Sciatic nerve (tissue), 2 donors: Measurements from ENCODE around the gene TMEM107. TPM values are rescaled to one million over a fixed set of nuclear protein-coding genes. Genes with fewer than 3 reads are reported as not detected.
A peak's percentile ranks its signal among the peaks of the same experiment; 100 is the strongest.

Experiments
- ATAC-seq: fragments of 200-7000 bp; cut with Tn5 transposase; one replicate; pipeline ENCODE4 v1.9.1; 2020; ENCODE audit warnings: mild to moderate bottlenecking, moderate library complexity
- DNase-seq: peaks from one replicate; pipeline ENCODE4 v3.0.0-alpha.2; 2020; ENCODE audit warnings: low spot score
- intact Hi-C: fragments of 100-400 bp; cut with DNase I; formaldehyde crosslinking; loops from one replicate; pipeline ENCODE4 v1.14.2; 2022
- total RNA-seq: library from RNA; stranded (reverse); fragmentation: NEBNext Ultra II Directional; extraction: Animal tissue kit (Norgen Biotek cat#: 25700); gene quantifications from one replicate; pipeline ENCODE4 v1.2.1, GENCODE V29; 2021
- donor health status: DM: no; HTN: no; CAD: no.
- donor health status: DM: no; HTN: no; CAD: no.

TMEM107 gene
- total RNA-seq, 1 donor from 2014 or later, result 23.0 TPM

DNA sequence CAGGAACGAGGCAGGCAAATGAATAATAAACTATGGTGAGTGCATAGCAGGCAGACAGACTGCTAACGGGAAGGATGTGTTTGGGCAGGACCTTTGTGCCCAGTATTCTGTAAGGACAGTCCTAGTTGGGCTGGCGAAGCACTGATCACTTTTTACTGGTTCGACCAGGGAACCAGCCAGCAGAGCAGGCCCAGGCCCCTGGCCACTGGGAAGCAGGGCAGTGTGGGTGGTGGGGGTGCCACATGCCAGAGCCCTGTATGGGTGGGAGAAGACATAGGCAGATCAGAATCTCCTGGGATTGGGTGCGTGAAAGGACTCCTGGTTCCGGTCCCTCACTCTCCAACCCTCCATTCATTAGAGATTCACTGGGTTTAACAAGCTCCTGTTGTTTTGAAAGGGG is 9.4 kb downstream of the TMEM107 start:
- intact Hi-C loops, result no loop called here
- no peak for DNase-seq
- no peak for ATAC-seq

DNA sequence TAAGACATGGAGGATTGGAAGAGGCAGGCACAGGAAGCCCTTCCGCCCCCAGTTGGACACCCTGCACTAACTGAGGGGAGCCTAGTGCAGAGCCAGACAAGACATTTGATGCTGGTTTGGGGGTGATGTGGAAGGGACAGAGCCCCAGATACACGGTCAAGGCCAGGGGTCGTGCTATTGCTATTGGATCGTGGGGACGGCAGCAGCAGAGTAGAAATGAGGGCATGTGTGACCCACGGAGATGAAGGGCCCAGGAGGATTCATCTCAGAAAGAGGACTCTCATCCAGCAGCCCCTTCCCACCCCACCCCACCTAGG is 11.4 kb downstream of the TMEM107 start:
- no peak for DNase-seq
- intact Hi-C loops, result no loop called here
- ATAC-seq, result no peak

DNA sequence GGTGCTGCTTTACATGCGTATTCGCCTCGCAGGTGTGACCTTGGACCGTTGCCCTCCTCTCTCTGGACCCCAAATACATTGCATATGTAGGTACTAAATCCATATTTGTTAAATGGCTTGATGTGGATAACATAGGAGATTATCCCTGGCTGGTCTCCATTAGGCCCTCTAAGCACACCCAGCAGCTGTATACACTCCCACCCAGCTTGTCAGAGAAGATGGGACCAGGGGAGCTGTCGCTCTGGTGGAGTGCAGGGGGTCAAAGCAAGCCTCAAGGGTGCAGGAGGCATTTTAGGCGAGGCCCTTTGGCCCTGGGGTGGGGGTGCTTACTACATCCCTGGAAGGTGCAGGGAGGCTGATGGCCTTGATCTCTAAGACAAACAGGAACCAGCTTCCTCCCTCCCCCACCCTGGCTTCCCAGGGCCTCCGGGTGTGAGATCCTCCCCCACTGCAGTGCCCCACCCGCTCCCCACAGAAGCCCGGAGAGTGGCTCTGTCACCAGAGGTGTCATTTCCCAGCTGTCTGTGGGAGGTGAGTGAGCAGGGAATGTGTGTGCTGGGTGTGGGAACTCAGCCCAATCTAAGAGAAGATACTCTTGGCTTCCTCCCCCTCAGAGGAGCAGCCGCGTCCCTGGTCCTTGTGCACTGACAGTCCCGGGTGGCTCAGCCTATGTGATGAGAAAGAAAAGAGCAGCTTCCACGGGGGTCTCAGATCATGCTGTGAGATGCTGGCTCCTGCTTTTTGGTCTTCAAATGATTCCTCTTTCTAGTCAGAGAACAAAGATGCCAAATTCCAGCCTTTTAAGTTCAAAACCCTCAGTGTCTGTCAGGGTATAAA is 12.0 kb downstream of the TMEM107 start:
- peak; percentile 66 for ATAC-seq
- intact Hi-C loops, result no loop called here
- peak; percentile 85 for DNase-seq

DNA sequence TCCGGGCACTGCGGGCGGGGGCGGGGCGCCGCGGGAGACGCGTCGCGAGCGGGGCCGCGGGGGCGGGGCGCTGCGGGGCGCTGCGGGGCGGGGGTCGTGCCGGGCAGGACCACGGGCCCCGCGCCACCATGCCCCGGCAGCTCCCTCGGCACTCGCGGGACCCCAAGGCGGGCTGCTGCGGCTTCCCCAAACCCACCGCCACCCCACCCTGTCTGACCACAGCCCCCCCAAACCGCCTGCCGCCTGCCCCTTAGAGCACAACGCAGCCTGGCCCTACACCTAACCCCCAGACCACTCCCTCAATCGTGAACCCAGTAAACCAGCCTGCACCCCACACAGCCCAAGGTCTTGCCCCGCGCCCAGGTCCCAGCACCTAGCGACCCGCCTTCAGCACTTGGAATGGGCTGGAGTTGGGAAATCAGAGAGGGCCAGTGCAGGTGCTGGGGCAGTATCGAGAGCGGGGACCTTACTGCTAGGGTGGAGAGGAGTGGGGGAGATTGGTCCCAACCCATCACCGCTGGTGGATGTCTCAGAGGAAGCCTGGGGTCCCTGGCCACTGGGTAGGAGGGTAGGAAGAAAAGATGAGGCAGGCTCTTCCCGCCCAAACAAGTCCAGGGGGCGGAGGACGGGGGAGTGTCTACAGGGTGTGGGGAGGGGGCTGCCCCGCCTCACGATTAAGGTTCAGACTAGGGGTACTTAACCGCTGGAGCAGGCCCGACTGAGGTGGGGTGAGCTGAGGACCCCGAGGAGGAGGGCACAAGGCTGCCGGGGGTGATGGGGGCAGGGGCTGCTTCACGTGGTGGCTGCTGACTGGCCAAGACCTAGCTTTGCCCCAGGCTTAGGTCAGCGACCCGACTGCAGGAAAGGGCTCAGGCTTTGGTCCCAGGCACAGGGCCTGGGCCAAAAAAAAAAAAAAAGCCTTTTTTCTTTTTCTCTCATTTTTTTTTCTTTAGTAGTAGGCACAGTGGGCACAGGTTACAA is 12.9 kb downstream of the TMEM107 start:
- ATAC-seq, result peak; percentile 22
- no peak for DNase-seq
- intact Hi-C loops, result no loop called here

DNA sequence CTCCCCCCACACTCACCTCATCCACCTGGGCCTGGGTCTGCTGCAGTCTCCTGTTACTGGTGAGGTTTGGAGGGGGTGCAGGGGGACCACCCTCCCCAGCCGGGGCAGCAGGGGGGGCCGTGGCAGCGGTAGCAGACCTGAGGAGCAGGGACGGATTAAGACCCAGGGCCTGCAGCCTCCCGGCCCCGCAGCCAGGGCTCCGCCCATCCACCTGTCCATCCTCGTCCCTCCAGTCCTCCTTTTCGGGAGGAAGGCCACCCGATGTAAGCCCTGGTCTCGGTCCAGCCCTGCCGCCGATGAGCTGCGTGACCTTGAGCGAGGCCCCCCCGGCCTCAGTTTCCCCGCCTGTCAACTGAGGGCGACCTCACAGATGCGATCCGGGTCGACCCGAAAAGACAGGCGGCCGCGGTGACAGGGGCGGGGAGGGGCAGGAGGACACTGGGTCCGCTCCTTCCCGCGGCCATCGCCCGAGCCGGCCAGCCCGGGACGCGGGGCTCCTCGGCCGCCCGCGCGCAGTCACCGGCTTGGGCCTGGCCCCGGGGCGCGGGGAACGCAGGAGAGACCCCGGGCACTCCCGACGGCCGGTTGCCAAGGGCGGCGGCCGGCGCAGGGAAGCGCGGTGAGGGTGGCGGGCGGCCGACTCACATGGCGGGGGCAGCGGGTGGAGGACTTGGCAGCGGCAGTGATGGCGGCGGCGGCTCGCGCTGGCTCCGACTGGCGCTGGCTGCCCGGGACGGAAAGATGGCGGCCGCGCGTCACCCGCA is 13.8 kb downstream of the TMEM107 start, which contains the start of gene VAMP2:
Gene VAMP2, minus strand, starts transcription at position 716 of the 764 bp plus-strand sequence. Its CDS starts 69 bp downstream, at position 647.
- intact Hi-C loops, result no loop called here
- DNase-seq (peak; percentile 92), ATAC-seq (peak; percentile 60)

DNA sequence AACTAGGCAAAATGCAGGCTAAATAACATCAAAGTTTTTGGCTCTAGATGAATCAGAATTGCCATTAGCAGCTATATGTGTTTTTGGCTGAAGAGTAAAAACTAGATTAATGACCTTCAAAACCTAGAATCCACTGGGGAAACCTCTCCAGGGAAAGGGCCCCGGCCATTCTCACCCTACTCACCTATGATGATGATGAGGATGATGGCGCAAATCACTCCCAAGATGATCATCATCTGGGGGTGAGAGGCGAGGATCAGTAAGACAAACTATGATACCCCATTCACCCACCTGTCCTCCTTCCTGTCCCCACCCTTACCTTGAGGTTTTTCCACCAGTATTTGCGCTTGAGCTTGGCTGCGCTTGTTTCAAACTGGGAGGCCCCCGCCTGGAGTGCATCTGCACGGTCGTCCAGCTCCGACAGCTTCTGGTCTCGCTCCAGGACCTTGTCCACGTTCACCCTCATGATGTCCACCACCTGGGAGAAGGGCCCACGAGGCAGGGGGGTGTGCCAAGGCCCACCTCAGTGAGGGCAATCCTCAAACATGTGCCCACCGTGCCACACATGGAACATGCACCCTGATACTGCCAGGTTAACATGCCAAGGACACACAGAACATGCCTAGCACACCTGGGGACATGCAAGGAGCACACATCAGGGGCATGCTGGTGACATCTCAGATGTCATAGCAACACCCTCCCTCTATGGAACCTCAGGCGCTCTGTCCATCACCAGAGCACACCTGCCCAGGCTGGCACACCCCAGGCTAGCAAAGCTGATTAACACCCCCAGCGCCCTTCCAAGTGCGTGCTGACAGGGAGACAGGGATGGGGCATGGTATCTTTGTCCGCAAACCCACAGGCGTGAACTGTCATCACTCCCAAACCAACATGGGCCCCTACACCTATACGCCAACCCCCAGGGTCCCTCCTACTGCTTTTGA is 14.6 kb downstream of the TMEM107 start:
- intact Hi-C loops, result no loop called here
- no peak for ATAC-seq
- DNase-seq, result no peak

DNA sequence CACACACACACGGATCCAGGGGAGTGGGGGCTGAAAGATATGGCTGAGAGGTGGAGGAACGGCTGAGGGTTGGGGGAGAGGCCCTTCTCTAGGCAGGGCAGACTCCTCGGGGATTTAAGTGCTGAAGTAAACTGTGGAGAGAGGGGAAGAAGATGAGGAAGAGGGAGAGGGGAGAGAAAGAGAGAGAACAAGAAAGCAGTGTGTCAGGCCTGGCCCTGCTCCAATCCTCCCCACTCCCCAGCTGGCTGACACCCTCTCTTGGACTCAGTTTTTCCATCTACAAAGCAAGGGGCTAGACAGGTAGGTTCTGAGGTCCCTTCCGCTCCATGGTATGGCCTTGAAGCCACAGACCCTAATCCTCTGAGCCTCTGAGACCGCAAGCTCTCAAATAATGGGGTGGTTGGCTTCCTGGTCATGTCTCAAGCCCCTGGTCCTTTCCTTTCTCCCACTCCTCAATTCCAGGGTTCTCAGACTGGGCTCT is 15.4 kb downstream of the TMEM107 start:
- intact Hi-C loops, result no loop called here
- ATAC-seq (no peak), DNase-seq (no peak)

DNA sequence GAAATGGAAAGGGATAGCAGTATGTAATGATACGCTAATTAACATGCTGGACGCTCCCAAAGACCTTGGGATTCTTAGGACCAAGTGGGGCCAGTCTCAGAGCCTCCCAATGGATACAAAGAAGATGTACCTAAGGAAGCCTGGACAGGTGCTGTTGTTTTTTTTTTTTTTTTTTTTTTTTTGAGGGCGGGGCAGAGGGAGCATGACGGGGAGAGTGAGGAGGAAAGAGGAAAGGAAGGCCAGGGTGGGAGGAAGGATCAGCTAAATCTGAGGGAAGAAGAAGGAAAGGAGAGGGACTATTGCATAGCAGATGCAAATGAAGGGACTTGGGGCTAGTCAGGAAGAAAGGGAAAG is 16.0 kb downstream of the TMEM107 start:
- ATAC-seq (no peak), DNase-seq (no peak)
- intact Hi-C loops, result no loop called here

DNA sequence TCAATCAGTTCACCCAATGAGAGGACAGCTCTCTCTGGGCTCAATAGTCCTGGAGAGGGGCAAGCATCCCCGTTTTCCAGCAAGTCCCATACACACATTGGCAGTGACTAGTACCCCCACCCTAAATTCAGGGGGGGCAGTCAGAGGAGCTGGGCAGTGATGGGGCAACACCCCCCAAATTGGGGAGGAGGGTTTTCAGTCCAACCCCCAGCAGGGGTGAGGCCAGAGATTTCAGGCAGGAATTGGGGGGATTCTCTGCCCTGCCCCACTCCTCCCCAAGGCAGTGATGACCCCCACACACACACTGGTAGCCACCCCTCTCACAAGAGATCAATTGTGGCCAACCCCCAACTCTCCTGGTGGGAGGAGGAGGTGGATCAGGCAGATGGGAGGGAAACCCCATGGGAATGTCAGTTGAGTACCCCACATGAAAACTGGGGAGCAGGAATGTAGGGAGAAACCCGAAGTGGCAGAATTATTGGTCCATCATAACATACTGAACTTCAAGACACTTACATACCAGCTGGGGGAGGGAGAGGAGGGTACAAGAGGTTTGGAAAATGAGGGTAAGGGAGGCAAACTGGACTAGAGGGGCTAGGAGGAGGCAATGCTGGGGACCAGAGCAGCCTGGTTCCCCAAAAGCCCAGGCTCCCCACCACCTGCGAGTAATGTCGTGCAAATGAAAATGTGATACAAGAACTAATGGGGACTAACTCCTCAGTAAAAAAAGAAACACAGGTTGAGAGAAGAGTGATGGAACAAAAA is 16.5 kb downstream of the TMEM107 start:
- DNase-seq, result no peak
- intact Hi-C loops, result no loop called here
- no peak for ATAC-seq

DNA sequence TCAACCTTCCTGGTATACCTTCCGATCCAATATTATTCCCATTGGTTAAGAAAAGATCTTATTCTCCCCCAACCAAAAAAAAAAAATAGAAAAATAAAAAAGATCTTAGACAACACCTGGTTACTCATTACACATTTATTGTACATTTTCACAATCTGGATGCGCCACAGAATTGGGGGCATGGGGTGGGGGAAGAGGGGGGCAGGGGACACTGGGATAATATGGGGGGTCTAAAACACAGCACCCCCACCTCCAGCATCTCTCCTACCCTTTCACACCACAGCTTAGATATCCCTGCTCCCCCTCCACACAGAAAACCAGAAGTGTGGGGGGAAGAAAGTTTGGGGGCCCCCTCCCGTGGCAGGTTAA is 17.2 kb downstream of the TMEM107 start:
- DNase-seq, result no peak
- intact Hi-C loops, result no loop called here
- ATAC-seq, result no peak

DNA sequence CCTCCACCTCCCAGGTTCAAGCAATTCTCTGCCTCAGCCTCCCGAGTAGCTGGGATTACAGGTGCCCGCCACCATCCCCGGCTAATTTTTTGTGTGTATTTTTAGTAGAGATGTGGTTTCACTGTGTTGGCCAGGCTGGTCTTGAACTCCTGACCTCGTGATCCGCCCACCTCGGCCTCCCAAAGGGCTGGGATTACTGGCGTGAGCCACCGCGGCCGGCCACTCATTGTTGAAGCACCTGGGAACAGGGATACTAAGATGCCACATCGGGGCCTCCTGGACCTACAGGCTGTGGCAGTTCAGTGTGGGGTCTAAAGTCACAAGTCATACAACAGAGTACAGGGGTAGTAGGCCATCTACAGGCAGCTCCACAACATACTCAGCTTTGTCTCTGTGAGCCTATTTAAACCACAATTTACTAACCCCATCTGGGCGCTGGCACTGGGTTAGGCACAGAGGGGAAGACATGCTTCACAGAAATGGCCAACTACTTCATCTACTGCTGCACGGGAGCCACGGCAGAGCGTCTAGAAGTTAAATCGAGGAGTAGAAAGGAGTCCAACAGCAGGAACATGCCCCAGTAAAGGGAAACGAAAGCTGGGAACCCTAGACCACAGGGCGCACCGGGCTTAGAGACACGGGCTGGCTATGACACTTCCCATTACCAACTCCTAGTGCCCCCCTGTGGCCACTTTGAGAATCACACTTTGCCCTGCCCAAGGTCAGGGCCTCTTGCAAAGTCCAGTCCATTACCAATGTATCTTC is 17.7 kb downstream of the TMEM107 start:
- DNase-seq (peak; percentile 96), ATAC-seq (no peak)
- intact Hi-C loops, result no loop called here

DNA sequence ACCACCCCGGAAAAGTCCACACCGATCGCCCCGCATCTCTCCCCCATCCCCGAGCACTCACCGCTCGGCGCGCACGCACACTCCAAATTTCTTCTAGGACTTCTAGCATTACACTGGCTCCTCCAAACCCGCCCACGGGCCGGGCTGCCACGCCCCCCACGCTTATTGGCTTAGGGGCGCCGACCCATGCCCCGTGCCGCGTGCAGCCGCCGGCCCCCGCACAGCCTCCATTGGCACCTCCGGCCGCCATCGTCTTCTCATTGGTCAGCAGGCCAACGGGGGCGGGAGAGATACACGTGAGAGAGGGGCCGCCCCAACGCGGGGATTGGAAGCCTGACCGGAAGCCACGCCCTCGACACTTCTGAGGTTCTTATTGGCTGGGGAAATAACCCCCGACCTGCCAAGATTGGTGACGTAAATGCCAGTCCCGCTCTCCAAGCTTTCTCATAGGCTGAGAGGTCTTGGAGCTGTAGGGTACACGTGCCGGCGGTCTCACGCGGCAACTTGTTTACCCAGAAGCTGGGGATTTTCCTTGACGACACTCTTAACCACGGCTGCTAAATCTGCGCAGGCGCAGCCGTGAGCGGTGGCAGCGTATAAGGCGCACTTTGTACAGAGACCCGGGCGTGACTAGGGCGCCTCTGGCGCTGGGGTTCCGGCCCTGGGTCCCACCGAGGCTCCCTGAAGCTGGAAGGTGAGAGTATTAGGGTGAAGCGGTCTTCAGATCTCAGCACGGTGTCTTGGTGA is 19.8 kb downstream of the TMEM107 start:
- intact Hi-C loops, result no loop called here
- peak; percentile 100 for DNase-seq
- ATAC-seq, result peak; percentile 72

DNA sequence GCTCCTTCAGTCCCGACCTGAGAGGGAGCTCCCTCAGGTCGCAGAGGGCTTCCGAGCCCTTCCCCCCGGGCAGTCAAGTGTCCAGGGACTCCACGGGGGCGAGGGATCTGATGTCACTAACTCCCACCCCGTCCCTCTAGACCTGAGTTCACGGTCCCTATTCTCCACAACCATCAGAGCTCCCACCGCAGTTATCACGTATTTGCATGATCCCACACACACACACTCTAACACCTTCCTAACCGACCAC is 20.3 kb downstream of the TMEM107 start:
- intact Hi-C loops, result no loop called here
- no peak for ATAC-seq
- DNase-seq, result peak; percentile 76

DNA sequence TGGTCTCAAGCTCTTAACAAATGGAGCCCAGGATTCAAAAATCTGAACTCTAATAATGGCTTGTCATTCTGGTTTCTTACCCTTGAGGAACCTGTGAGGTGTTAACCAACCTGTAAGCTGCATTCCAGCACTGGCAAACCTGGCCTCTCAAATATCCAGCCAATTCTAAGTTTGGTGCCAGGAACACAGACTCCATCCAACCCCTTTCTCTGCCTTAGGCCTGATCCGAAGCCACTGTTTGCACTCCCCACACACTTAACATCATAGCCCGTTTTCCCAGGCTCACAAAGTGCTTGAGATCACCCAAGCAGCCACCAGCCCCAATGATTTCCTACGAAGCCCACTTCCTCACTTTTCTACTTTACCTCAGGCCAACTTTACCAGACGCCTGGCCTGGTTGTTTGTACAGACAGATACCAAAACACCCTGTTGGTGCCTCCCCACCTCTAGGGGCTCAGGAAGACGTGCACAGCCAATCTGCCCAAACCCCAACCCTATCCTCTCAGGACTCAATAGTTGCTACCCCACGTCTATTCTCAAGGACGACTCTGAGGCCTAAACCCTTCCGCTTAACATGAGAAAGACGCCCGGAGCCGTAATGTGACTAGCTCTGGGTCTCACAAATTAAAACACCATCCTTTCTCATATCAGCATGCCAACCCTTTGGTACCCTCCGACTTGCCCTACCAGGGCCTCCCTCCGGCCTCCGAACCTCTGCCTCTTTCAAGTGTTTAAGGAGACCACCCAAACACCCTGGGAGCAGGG is 20.8 kb downstream of the TMEM107 start:
- ATAC-seq (no peak), DNase-seq (no peak)
- intact Hi-C loops, result no loop called here

DNA sequence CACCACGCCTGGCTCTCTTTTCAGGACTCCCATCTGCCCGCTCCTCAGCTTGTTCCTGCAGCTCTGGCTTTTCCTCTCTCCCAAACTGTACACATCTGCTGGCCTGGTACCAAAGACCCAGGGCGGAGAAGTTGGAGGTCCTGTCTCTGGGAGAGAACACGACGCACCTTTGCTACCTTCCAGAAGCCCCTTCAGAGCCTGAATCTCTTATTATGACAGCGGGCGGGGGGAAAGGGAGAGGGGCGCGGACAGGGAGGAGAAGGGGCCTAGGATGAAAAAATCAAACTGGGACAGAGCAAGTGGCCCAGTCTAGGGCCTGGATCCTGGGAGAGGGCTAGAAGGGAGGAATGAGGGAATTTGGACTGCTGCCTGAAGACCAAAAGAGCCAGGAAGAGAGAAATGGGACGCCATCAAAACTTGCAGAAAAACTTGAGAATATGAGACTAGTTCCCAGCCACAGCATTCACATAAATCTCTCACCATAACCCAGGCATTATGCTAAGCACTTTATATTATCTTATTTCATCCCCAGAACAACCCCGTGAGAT is 21.5 kb downstream of the TMEM107 start:
- DNase-seq (no peak), ATAC-seq (no peak)
- intact Hi-C loops, result no loop called here
